HEK293 (cell line): ENCODE results near the gene SP140L.
A peak's percentile ranks its signal among the peaks of the same experiment; 100 is the strongest.
"Not testable (repeated sequence)": the region's sequence is repeated elsewhere in the genome, so short reads cannot be mapped to it uniquely, and the experiment has no call there.

Experiments used
- CTCF ChIA-PET: fragments of 350-600 bp; formaldehyde crosslinking; extraction: SDS; loops from one replicate; lab custom pipeline; 2021; ENCODE audit warnings: antibody characterized with exemption; lab: Yijun Ruan, JAX
- POLR2A ChIA-PET: fragments of 300-600 bp; formaldehyde crosslinking; extraction: SDS; loops from one replicate; lab custom pipeline; 2020; ENCODE audit warnings: antibody characterized with exemption, inconsistent platforms; lab: Yijun Ruan, JAX
- H3K27ac ChIP-seq: fragments of 200-500 bp; sonication (Bioruptor generic); 2 replicates; pipeline ENCODE4 v1.5.1; 2014; ENCODE audit warnings: low read depth, low read length, control low read depth, inconsistent platforms; ENCODE audit errors: extremely low read depth
- H3K36me3 ChIP-seq, 2 experiments: fragments of 200-500 bp in 1 of 2; sonication (Bioruptor generic) in 1 of 2; 1 replicate in 1 of 2; 2 replicates in 1 of 2; pipeline ENCODE4 v1.5.1; 2014 to 2017; ENCODE audit warnings: inconsistent platforms in 2 of 2, low read length in 2 of 2; ENCODE audit not compliant: control insufficient read depth in 2 of 2, insufficient read depth in 1 of 2
- H3K4me1 ChIP-seq: fragments of 200-500 bp; sonication (Bioruptor generic); 2 replicates; pipeline ENCODE4 v1.5.1; 2014; ENCODE audit warnings: mild to moderate bottlenecking, low read length, inconsistent platforms; ENCODE audit not compliant: control insufficient read depth, insufficient read depth
- H3K4me3 ChIP-seq: 2 replicates; pipeline ENCODE4 v1.5.1; 2011; ENCODE audit warnings: low read depth, mild to moderate bottlenecking, control low read depth, low read length, moderate library complexity
- H3K9me3 ChIP-seq: fragments of 200-500 bp; sonication (Bioruptor generic); 2 replicates; pipeline ENCODE4 v1.5.1; 2014; ENCODE audit warnings: low read depth, low read length, inconsistent platforms; ENCODE audit not compliant: control insufficient read depth, insufficient read depth
- ATF2 ChIP-seq: fragments of 450-650 bp; formaldehyde crosslinking; IDR thresholded peaks from 2 replicates; pipeline ENCODE4 v1.5.1; 2016; ENCODE audit warnings: missing biosample characterization, missing genetic modification characterization, low read depth
- FEZF1 ChIP-seq: fragments of 450-650 bp; formaldehyde crosslinking; IDR thresholded peaks from 2 replicates; pipeline ENCODE4 v1.5.1; 2016; ENCODE audit warnings: missing biosample characterization, missing genetic modification characterization
- HOXD13 ChIP-seq: sonication (generic); formaldehyde crosslinking; IDR thresholded peaks from 2 replicates; pipeline ENCODE4 v1.8.0; 2022; ENCODE audit warnings: missing genetic modification reagents, borderline replicate concordance
- KLF10 ChIP-seq: fragments of 450-650 bp; IDR thresholded peaks from 2 replicates; pipeline ENCODE4 v1.5.1; 2018; ENCODE audit warnings: missing biosample characterization, mild to moderate bottlenecking, missing genetic modification characterization
- PRDM1 ChIP-seq: fragments of 450-650 bp; formaldehyde crosslinking; IDR thresholded peaks from 2 replicates; pipeline ENCODE4; 2016; ENCODE audit warnings: missing biosample characterization, missing genetic modification characterization
- REST ChIP-seq: fragments of 450-650 bp; formaldehyde crosslinking; IDR thresholded peaks from 2 replicates; pipeline ENCODE4 v1.5.1; 2016; ENCODE audit warnings: missing biosample characterization, missing genetic modification characterization
- SALL2 ChIP-seq: fragments of 450-650 bp; formaldehyde crosslinking; IDR thresholded peaks from 2 replicates; pipeline ENCODE4 v1.5.0; 2017; ENCODE audit warnings: missing biosample characterization, mild to moderate bottlenecking, missing genetic modification characterization, borderline replicate concordance
- ZNF121 ChIP-seq: fragments of 450-650 bp; formaldehyde crosslinking; IDR thresholded peaks from 2 replicates; pipeline ENCODE4 v1.5.1; 2016; ENCODE audit warnings: missing biosample characterization, missing genetic modification characterization
- ZNF140 ChIP-seq: fragments of 450-650 bp; formaldehyde crosslinking; IDR thresholded peaks from 2 replicates; pipeline ENCODE4 v1.5.1; 2016; ENCODE audit warnings: missing biosample characterization, missing genetic modification characterization
- ZNF266 ChIP-seq: fragments of 450-650 bp; formaldehyde crosslinking; IDR thresholded peaks from 2 replicates; pipeline ENCODE4 v1.5.1; 2016; ENCODE audit warnings: missing biosample characterization, missing genetic modification characterization, low read depth
- ZNF292 ChIP-seq: fragments of 450-650 bp; formaldehyde crosslinking; IDR thresholded peaks from 2 replicates; pipeline ENCODE4 v1.5.1; 2016; ENCODE audit warnings: low read depth, missing biosample characterization, missing genetic modification characterization, borderline replicate concordance
- ZNF416 ChIP-seq: fragments of 450-650 bp; formaldehyde crosslinking; IDR thresholded peaks from 2 replicates; pipeline ENCODE4 v1.5.1; 2016; ENCODE audit warnings: missing biosample characterization, missing genetic modification characterization
- ZNF548 ChIP-seq: fragments of 450-650 bp; formaldehyde crosslinking; IDR thresholded peaks from 2 replicates; pipeline ENCODE4 v1.5.1; 2016; ENCODE audit warnings: missing biosample characterization, missing genetic modification characterization
- ZNF585B ChIP-seq: fragments of 450-650 bp; formaldehyde crosslinking; IDR thresholded peaks from 2 replicates; pipeline ENCODE4 v1.5.1; 2016; ENCODE audit warnings: missing biosample characterization, missing genetic modification characterization
- ZNF623 ChIP-seq: fragments of 450-650 bp; formaldehyde crosslinking; IDR thresholded peaks from 2 replicates; pipeline ENCODE4 v1.5.1; 2016; ENCODE audit warnings: missing biosample characterization, missing genetic modification characterization
- ZNF776 ChIP-seq: fragments of 450-650 bp; formaldehyde crosslinking; IDR thresholded peaks from 2 replicates; pipeline ENCODE4 v1.5.0; 2017; ENCODE audit warnings: missing biosample characterization, missing genetic modification characterization, borderline replicate concordance
- ZNF837 ChIP-seq: fragments of 450-650 bp; formaldehyde crosslinking; IDR thresholded peaks from 2 replicates; pipeline ENCODE4 v1.5.1; 2016; ENCODE audit warnings: missing biosample characterization, missing genetic modification characterization
- ZSCAN30 ChIP-seq: fragments of 450-650 bp; IDR thresholded peaks from 2 replicates; pipeline ENCODE4 v1.5.1; 2018; ENCODE audit warnings: missing biosample characterization, mild to moderate bottlenecking, missing genetic modification characterization, moderate library complexity
- TF ChIP-seq, protein P1 (sequence below): fragments of 450-650 bp; formaldehyde crosslinking; IDR thresholded peaks from 2 replicates; pipeline ENCODE4 v1.5.1; 2016; ENCODE audit warnings: missing biosample characterization, missing genetic modification characterization
- TF ChIP-seq, protein P2 (sequence below): fragments of 450-650 bp; formaldehyde crosslinking; IDR thresholded peaks from 2 replicates; pipeline ENCODE4 v1.5.1; 2017; ENCODE audit warnings: missing biosample characterization, missing genetic modification characterization
- TF ChIP-seq, protein P3 (sequence below): fragments of 450-650 bp; formaldehyde crosslinking; IDR thresholded peaks from 2 replicates; pipeline ENCODE4 v1.5.1; 2016; ENCODE audit warnings: missing biosample characterization, missing genetic modification characterization

The SP140L gene

DNA sequence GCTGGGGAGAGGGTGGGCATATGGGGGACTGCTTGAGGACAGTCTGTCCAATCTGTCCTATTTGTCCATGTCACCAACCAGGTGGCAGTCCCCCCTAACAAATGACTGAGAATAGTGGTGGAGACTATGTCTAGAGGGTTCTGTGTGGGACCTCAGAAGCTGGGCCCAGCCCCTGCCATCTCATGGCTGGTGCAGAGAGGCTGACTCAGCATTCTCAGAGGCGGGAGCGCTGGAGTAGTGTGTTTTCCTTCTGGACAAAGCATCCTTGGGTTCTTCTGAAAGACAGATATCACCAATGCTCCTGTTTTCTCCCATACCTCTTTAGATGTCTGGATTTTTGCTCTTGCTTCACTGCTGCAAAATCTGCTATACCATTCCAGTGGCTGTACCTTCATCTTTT is 44.1 kb upstream of the SP140L start (continued):
- TF ChIP-seq, protein P1, sequence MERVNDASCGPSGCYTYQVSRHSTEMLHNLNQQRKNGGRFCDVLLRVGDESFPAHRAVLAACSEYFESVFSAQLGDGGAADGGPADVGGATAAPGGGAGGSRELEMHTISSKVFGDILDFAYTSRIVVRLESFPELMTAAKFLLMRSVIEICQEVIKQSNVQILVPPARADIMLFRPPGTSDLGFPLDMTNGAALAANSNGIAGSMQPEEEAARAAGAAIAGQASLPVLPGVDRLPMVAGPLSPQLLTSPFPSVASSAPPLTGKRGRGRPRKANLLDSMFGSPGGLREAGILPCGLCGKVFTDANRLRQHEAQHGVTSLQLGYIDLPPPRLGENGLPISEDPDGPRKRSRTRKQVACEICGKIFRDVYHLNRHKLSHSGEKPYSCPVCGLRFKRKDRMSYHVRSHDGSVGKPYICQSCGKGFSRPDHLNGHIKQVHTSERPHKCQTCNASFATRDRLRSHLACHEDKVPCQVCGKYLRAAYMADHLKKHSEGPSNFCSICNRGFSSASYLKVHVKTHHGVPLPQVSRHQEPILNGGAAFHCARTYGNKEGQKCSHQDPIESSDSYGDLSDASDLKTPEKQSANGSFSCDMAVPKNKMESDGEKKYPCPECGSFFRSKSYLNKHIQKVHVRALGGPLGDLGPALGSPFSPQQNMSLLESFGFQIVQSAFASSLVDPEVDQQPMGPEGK (tag by site-specific recombination): no peak
- TF ChIP-seq SALL2 (tag by site-specific recombination) (no peak), ZNF292 (tag by site-specific recombination) (no peak), ZNF266 (no peak), ZNF121 (no peak)
- TF ChIP-seq, protein P2, sequence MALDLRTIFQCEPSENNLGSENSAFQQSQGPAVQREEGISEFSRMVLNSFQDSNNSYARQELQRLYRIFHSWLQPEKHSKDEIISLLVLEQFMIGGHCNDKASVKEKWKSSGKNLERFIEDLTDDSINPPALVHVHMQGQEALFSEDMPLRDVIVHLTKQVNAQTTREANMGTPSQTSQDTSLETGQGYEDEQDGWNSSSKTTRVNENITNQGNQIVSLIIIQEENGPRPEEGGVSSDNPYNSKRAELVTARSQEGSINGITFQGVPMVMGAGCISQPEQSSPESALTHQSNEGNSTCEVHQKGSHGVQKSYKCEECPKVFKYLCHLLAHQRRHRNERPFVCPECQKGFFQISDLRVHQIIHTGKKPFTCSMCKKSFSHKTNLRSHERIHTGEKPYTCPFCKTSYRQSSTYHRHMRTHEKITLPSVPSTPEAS (tag by site-specific recombination): no peak

GRCh38 chr2:230286048-230286447 is 40.9 kb upstream of the SP140L start:
- Histone ChIP-seq H3K4me3 (no peak overlapping the region), H3K27ac (no peak overlapping the region), H3K4me1 (no peaks in the 10 kb centered on the region), H3K36me3 (no peaks in the 10 kb centered on the region), H3K9me3 (no peaks in the 10 kb centered on the region)
- ChIA-PET CTCF (no interaction called here), POLR2A (no interaction called here)
- TF ChIP-seq FEZF1 (tag by site-specific recombination) (no peak), ZNF623 (tag by site-specific recombination) (no peak), ZNF548 (tag by site-specific recombination) (no peak), ZNF776 (tag by site-specific recombination) (no peak)

DNA sequence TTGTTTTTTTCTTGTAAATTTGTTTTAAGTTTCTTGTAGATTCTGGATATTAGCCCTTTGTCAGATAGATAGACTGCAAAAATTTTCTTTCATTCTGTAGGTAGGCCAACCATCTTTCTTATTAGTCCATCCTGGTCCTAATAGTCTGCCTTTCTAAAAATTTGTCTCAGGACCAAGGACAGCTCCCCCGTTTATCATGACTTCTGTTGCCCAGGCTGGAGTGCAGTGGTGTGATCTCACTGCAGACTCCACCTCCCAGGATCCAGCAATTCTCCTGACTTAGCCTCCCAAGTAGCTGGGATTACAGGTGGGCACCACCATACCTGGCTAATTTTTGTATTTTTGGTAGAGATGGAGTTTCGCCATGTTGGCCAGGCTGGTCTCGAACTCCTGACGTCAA is 37.7 kb upstream of the SP140L start:
- POLR2A ChIA-PET, H3K4me1 ChIP-seq, CTCF ChIA-PET, H3K4me3 ChIP-seq, H3K27ac ChIP-seq, H3K9me3 ChIP-seq, H3K36me3 ChIP-seq: not testable (repeated sequence)
- peak; percentile 92 for TF ChIP-seq REST (tag by site-specific recombination)

GRCh38 chr2:230295192-230295591 is 31.8 kb upstream of the SP140L start:
- CTCF ChIA-PET: no interaction called here
- POLR2A ChIA-PET: no interaction called here
- no peak overlapping the region for H3K27ac ChIP-seq
- no peaks in the 10 kb centered on the region for H3K9me3 ChIP-seq
- H3K4me1 ChIP-seq: no peaks in the 10 kb centered on the region
- no peaks in the 10 kb centered on the region for H3K36me3 ChIP-seq
- H3K4me3 ChIP-seq: no peak overlapping the region
- no peak for TF ChIP-seq ZNF548 (tag by site-specific recombination)
- no peak for TF ChIP-seq ZNF837 (tag by site-specific recombination)
- TF ChIP-seq KLF10 (tag by site-specific recombination): no peak
- TF ChIP-seq ATF2 (tag by site-specific recombination): no peak
- no peak for TF ChIP-seq ZSCAN30 (tag by site-specific recombination)
- no peak for TF ChIP-seq ZNF585B (tag by site-specific recombination)
- no peak for TF ChIP-seq ZNF140
- no peak for TF ChIP-seq PRDM1 (tag by site-specific recombination)
- TF ChIP-seq, protein P3, sequence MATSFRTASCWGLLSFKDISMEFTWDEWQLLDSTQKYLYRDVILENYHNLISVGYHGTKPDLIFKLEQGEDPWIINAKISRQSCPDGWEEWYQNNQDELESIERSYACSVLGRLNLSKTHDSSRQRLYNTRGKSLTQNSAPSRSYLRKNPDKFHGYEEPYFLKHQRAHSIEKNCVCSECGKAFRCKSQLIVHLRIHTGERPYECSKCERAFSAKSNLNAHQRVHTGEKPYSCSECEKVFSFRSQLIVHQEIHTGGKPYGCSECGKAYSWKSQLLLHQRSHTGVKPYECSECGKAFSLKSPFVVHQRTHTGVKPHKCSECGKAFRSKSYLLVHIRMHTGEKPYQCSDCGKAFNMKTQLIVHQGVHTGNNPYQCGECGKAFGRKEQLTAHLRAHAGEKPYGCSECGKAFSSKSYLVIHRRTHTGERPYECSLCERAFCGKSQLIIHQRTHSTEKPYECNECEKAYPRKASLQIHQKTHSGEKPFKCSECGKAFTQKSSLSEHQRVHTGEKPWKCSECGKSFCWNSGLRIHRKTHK: no peak
- TF ChIP-seq HOXD13: no peak
- TF ChIP-seq ZNF416 (tag by site-specific recombination): no peak
